ENCODE measurements around the gene ERP44.

GRCh38 chr9:100101608-100102007 lies 2.8 kb upstream of the ERP44 start:
- no peak for TF ChIP-seq CTCF (IDR thresholded peaks at IDR 0.05; ENCODE audit: low read depth, low read length)
- no peak for TF ChIP-seq MAX (IDR thresholded peaks at IDR 0.05; ENCODE audit: low read depth, low read length)
- no peak for TF ChIP-seq POLR2A (IDR thresholded peaks at IDR 0.05; ENCODE audit: extremely low read depth, insufficient read length)
